IPS-18a (cell line): ENCODE measurements around the gene FBXO34.
A peak's percentile ranks its signal among the peaks of the same experiment; 100 is the strongest.

Experiments
- H3K27ac ChIP-seq: one replicate; pipeline ENCODE4 v1.5.1; 2013; ENCODE audit warnings: low read length
- H3K27me3 ChIP-seq: one replicate; pipeline ENCODE4 v1.6.1; 2013; ENCODE audit warnings: mild to moderate bottlenecking, low read length; ENCODE audit not compliant: control insufficient read depth, insufficient read depth
- H3K36me3 ChIP-seq: one replicate; pipeline ENCODE4 v1.6.1; 2013; ENCODE audit warnings: low read depth, low read length; ENCODE audit not compliant: control insufficient read depth
- H3K4me1 ChIP-seq: one replicate; pipeline ENCODE4 v1.6.1; 2013; ENCODE audit warnings: low read depth, low read length; ENCODE audit not compliant: control insufficient read depth
- H3K4me3 ChIP-seq: one replicate; pipeline ENCODE4 v1.5.1; 2013; ENCODE audit warnings: low read length
- H3K9ac ChIP-seq: one replicate; pipeline ENCODE4 v1.6.1; 2013; ENCODE audit warnings: mild to moderate bottlenecking, low read length, moderate library complexity
- H3K9me3 ChIP-seq: one replicate; pipeline ENCODE4 v1.6.1; 2013; ENCODE audit warnings: low read depth, low read length; ENCODE audit not compliant: control insufficient read depth

FBXO34 gene, protein sequence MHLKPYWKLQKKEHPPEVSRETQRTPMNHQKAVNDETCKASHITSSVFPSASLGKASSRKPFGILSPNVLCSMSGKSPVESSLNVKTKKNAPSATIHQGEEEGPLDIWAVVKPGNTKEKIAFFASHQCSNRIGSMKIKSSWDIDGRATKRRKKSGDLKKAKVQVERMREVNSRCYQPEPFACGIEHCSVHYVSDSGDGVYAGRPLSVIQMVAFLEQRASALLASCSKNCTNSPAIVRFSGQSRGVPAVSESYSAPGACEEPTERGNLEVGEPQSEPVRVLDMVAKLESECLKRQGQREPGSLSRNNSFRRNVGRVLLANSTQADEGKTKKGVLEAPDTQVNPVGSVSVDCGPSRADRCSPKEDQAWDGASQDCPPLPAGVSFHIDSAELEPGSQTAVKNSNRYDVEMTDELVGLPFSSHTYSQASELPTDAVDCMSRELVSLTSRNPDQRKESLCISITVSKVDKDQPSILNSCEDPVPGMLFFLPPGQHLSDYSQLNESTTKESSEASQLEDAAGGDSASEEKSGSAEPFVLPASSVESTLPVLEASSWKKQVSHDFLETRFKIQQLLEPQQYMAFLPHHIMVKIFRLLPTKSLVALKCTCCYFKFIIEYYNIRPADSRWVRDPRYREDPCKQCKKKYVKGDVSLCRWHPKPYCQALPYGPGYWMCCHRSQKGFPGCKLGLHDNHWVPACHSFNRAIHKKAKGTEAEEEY

DNA sequence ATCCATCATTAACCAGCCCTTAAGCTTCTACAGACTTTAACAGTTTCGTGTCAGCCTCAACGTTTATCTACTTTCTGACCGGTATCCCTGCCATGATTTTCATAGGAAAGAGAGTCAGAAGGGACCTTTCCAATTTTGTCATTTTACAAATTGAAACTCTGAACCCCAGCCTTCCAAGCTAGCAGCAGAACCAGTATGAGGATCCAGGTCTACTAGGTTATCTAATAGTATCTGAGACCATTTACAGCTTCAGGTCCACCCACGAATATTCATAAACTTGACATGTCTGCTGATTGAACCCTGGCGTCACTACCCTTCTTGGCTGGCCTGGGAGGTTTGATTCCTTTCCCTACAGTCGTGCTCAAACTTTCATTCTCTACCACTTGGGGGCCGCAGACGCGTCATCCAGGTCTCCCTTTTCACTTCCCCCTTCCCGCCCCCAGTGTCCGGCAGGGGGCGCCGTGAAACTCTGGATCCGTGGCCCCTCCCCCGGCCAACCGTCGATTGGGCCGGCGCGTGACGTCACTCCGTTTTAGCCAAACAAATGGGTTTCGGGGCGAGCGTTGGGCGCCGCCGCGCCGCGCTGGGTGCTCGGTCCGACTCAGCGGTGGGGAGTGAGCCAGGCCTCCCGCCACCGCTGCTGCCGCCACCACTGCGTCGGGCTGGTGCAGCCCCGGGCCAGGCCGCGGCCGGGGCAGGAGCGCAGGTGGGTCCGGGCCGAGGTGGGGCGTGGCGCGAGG, at the start of gene FBXO34:
FBXO34 (plus strand) TSS at position 590 of the 740 bp plus-strand sequence. CDS start 78,970 bp downstream, outside the sequence.
- peak within 1 kb of the TSS; percentile 50 for H3K9ac ChIP-seq
- H3K9me3 ChIP-seq, result no peaks in the 10 kb centered on the region
- H3K4me3 ChIP-seq, result peak within 1 kb of the TSS; percentile 66
- no peaks in the 10 kb centered on the region for H3K36me3 ChIP-seq
- peaks cover 14% of the 10 kb centered on the region for H3K4me1 ChIP-seq
- H3K27ac ChIP-seq, result no peak within 1 kb of the TSS
- peaks cover 8% of the 10 kb centered on the region for H3K27me3 ChIP-seq

GRCh38 chr14:55221968-55222367, 49.3 kb upstream of the FBXO34 start:
- no peaks in the 10 kb centered on the region for H3K36me3 ChIP-seq
- no peaks in the 10 kb centered on the region for H3K27me3 ChIP-seq
- no peak overlapping the region for H3K27ac ChIP-seq
- H3K9ac ChIP-seq, result no peak overlapping the region
- no peaks in the 10 kb centered on the region for H3K4me1 ChIP-seq
- no peak overlapping the region for H3K4me3 ChIP-seq
- no peaks in the 10 kb centered on the region for H3K9me3 ChIP-seq

DNA sequence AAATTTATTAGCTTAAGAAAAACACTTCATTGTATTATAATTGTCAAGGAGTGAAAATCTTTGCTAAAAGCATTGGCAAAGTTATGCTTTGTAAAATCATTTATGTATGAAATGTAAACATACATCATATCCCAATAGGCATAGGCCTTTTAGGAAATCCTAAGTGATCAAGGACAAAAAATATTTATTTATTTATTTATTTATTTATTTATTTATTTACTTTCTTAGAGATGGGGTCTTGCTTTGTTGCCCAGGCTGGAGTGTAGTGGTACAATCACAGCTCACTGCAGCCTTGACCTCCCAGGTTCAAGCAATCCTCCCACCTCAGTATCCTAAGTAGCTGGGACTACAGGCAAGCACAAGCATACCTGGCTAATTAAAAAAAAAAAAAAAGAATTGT, 47.9 kb upstream of the FBXO34 start:
- Histone ChIP-seq H3K27ac (no peak overlapping the region), H3K4me3 (no peak overlapping the region), H3K9ac (no peak overlapping the region), H3K36me3 (no peaks in the 10 kb centered on the region), H3K4me1 (no peaks in the 10 kb centered on the region), H3K27me3 (no peaks in the 10 kb centered on the region), H3K9me3 (no peaks in the 10 kb centered on the region)

DNA sequence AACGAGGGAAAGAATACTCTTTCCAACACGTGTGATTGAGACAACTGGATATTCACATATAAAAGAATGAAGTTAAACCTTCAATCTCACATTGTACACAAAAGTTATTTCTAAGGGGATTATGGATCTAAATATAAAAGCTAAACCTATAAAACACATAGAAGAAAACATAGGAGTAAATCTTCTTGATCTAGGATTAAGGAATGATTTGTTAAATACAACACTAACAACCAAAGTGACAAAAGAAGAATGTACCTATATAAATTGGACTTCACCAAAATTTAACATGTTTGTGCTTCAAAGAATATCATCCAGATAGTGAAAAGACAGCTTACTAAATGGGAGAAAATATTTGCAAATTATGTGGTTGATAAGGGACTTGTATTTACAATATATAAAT, 43.0 kb upstream of the FBXO34 start:
- H3K36me3 ChIP-seq, result no peaks in the 10 kb centered on the region

DNA sequence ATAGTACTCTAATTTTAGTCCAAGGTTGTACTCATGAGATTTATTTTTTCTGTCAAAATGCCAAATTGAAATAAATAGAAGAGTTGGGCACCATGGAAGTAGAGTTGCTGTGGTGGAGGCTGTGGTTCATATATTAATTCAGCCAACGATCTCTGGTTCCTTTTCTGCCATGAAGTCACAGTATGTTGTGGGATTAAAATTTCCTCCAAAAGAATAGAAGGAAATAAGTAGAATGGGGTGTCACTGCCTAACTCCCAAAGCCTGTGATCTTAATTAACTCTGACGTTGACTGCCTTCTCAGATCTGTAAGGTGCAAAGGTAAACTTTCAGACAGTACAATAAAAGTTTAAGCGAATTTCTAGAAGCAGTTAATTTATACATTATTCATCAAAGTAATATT, 37.6 kb upstream of the FBXO34 start:
- Histone ChIP-seq H3K36me3 (no peaks in the 10 kb centered on the region), H3K4me3 (no peak overlapping the region), H3K9ac (no peak overlapping the region), H3K27me3 (peaks cover 3% of the 10 kb centered on the region), H3K9me3 (no peaks in the 10 kb centered on the region), H3K27ac (no peak overlapping the region), H3K4me1 (no peaks in the 10 kb centered on the region)

More for the DNA sequence above, 43.0 kb upstream of the FBXO34 start:
- Histone ChIP-seq H3K27ac (no peak overlapping the region), H3K4me1 (no peaks in the 10 kb centered on the region), H3K9me3 (no peaks in the 10 kb centered on the region), H3K4me3 (no peak overlapping the region), H3K27me3 (peaks cover 1% of the 10 kb centered on the region), H3K9ac (no peak overlapping the region)

DNA sequence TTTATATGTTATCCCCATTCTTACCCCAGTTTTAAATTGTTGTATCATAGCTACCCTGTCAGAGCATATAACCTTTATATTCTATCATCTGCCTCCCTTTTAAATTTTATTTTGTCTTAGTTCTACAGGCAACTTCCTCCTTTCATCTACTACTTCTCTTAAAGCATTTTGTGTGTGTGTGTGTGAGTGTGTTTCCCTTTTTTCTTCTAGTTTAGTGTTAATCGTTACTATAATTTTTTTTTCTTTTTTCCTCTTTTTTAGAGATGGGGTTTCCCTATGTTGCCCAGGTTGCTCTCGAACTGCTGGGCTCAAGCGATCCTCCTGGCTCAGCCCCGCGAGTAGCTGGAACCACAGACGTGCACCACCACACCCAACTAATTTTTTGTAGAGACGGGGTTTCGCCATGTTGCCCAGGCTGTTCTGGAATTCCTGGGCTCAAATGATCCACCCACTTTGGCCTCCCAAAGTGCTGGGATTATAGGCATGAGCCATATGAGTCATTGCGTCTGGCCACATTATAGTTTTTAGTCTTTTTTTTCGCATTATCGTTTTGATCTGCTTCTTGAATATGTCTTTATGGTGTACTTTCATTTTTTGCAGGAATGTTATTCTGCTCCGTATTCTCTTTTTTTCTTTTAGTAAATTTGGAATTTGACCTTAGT, 33.1 kb upstream of the FBXO34 start:
- no peaks in the 10 kb centered on the region for H3K9me3 ChIP-seq
- no peaks in the 10 kb centered on the region for H3K4me1 ChIP-seq
- H3K27ac ChIP-seq, result no peak overlapping the region
- H3K4me3 ChIP-seq, result no peak overlapping the region
- H3K36me3 ChIP-seq, result no peaks in the 10 kb centered on the region
- no peak overlapping the region for H3K9ac ChIP-seq
- H3K27me3 ChIP-seq, result peaks cover 19% of the 10 kb centered on the region

DNA sequence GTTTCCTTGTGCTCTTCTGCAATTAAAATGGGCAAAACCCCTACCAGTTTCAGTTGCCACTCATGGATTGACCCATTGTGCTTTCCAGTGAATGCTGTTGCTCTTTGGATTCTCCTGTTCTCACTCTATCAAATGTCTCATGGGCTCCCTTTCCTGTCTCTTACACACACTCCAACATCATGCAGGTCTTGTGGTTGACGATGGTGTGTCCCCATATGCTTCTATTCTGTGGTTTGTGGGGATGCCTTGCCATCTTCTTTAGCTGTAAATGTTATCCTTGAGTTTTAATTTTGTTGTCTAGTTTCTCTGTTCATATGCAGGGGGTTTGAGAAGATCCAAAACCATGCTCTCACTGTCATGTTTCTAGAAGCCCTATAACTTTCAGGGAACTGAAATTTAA, 31.9 kb upstream of the FBXO34 start:
- Histone ChIP-seq H3K36me3 (no peaks in the 10 kb centered on the region), H3K27me3 (peaks cover 17% of the 10 kb centered on the region), H3K27ac (no peak overlapping the region), H3K9ac (no peak overlapping the region), H3K4me1 (no peaks in the 10 kb centered on the region), H3K4me3 (no peak overlapping the region), H3K9me3 (no peaks in the 10 kb centered on the region)

DNA sequence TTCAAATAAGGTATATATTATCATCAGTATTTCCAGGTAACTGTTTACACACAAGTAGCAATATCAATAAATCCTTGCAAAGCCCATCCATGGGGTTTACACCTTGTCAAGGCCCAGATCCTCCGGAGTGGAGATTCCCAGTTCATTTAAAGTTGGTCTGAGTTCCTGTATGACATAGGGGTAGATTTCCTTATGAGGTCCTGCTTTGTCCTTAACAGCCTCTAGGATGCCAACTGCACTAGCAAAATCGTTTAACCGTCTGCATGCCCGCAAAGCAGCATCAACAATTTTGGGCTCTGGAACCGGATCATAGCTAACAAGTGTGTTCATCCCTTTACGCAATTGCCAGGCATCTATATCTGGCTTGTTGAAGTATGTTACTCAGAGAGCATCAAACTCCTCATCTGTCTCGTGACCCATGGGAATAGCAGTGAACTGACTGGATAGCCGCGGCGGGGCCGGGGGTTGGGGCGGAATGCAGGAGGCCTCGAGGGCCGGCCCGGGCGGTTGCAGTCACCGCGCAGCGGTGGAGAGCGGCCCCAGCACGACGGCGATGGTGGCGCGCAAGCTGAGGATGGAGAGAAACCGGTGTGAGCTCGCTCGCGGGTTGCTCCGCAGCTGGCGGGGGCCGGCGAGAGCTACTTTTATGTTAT, 30.6 kb upstream of the FBXO34 start:
- H3K9ac ChIP-seq, result no peak overlapping the region
- no peak overlapping the region for H3K4me3 ChIP-seq
- peaks cover 17% of the 10 kb centered on the region for H3K27me3 ChIP-seq
- H3K4me1 ChIP-seq, result no peaks in the 10 kb centered on the region
- H3K36me3 ChIP-seq, result no peaks in the 10 kb centered on the region
- no peaks in the 10 kb centered on the region for H3K9me3 ChIP-seq
- H3K27ac ChIP-seq, result no peak overlapping the region

- Histone ChIP-seq H3K9ac (no peak overlapping the region), H3K27ac (no peak overlapping the region), H3K4me1 (no peaks in the 10 kb centered on the region), H3K36me3 (no peaks in the 10 kb centered on the region), H3K9me3 (no peaks in the 10 kb centered on the region), H3K27me3 (peaks cover 17% of the 10 kb centered on the region), H3K4me3 (no peak overlapping the region)
Observed at GRCh38 chr14:55241673-55242072, 29.5 kb upstream of the FBXO34 start.

DNA sequence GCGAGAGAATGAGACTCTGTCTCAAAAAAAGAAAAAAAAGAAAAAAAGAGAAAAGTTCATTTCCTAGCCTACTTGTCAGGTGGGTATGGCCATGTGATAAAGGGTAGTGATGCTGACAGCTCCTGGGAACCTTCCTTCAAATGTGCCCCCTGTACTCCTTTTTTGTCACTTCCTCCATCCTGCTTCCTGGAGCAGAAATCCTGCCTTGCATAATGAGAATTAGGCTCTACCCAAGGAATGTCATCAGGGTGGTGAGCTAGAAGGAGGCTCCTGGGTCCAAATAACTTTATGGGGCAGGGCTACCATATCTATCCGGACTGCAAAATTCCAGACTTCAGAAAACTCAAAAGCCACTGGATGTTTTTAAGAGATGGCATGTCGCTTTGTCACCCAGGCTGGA, 27.8 kb upstream of the FBXO34 start:
- H3K9me3 ChIP-seq, result no peaks in the 10 kb centered on the region
- no peak overlapping the region for H3K9ac ChIP-seq
- no peaks in the 10 kb centered on the region for H3K4me1 ChIP-seq
- no peaks in the 10 kb centered on the region for H3K36me3 ChIP-seq
- no peak overlapping the region for H3K27ac ChIP-seq
- no peak overlapping the region for H3K4me3 ChIP-seq
- peaks cover 17% of the 10 kb centered on the region for H3K27me3 ChIP-seq

DNA sequence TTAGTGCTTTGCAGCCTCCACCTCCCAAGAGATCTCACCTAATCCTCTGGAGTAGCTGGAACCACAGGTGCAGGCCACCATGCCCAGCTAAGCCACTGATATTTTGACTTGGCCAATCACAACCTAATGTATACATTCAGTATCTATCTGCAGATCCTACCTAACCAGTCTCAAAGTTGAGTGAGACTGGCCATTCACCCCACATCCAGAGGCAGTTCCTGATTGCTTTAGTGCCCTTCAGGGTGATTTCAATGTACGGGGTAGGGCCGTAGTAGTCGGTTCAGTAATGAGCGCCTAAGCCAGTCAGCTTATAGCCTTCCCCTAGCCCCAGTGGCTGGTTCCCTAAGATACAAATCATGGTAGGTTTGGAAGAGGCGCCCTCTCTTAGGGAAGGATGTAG, 27.4 kb upstream of the FBXO34 start:
- Histone ChIP-seq H3K27me3 (peaks cover 17% of the 10 kb centered on the region), H3K27ac (no peak overlapping the region), H3K36me3 (no peaks in the 10 kb centered on the region), H3K9ac (no peak overlapping the region), H3K9me3 (no peaks in the 10 kb centered on the region), H3K4me3 (no peak overlapping the region), H3K4me1 (no peaks in the 10 kb centered on the region)
